A549 (cell line): ENCODE results near the gene UFSP2. TPM values are rescaled to one million over a fixed set of nuclear protein-coding genes. Genes with fewer than 3 reads are reported as not detected.

Experiments used
- ATAC-seq, 2 experiments: fragments of 200-7000 bp in 1 of 2; fragments of >200 bp in 1 of 2; cut with Nextera tagmentation in 1 of 2; cut with Tn5 transposase in 1 of 2; 3 replicates each; pipeline versions ENCODE4 v1.8.0 to v1.9.1; 2018 to 2020; ENCODE audit warnings: mild to moderate bottlenecking in 1 of 2, moderate library complexity in 1 of 2
- CTCF ChIA-PET: fragments of 300-600 bp; sonication (Branson Sonifier 250); formaldehyde crosslinking; extraction: SDS; loops from one replicate; lab custom pipeline; 2021; ENCODE audit warnings: antibody characterized with exemption, inconsistent platforms; lab: Yijun Ruan, JAX
- POLR2A ChIA-PET: fragments of 350-600 bp; formaldehyde crosslinking; extraction: SDS; loops from one replicate; lab custom pipeline; 2021; ENCODE audit warnings: antibody characterized with exemption, inconsistent platforms; lab: Yijun Ruan, JAX
- DNase-seq, 2 experiments: peaks; one replicate each; pipeline versions ENCODE4 v3.0.0 to v3.0.0-alpha.2; 2011 to 2016; ENCODE audit warnings: low read depth in 1 of 2, low spot score in 1 of 2
- FAIRE-seq: peaks from 2 replicates; lab custom pipeline; 2011; peaks lifted over from hg19 to GRCh38; lab: Jason Lieb, UNC
- H3K27ac ChIP-seq, 2 experiments: fragments of >200 bp; sonication (Bioruptor Twin); formaldehyde crosslinking; 3 replicates each; pipeline ENCODE4 v1.5.1; 2016 to 2017
- H3K4me1 ChIP-seq: fragments of >200 bp; sonication (Bioruptor Twin); formaldehyde crosslinking; 3 replicates; pipeline ENCODE4 v1.6.1; 2016
- H3K4me2 ChIP-seq: fragments of >200 bp; sonication (Bioruptor Twin); formaldehyde crosslinking; 3 replicates; pipeline ENCODE4 v1.6.1; 2016
- H3K4me3 ChIP-seq: fragments of >200 bp; sonication (Bioruptor Twin); formaldehyde crosslinking; 3 replicates; pipeline ENCODE4 v1.5.1; 2016
- H3K9me3 ChIP-seq: fragments of >200 bp; sonication (Bioruptor Twin); formaldehyde crosslinking; 3 replicates; pipeline ENCODE4 v1.6.1; 2016
- CBX2 ChIP-seq: fragments of 200-600 bp; sonication (generic); IDR thresholded peaks from 2 replicates; pipeline ENCODE4 v1.6.1; 2016; ENCODE audit warnings: low read depth, mild to moderate bottlenecking, borderline replicate concordance
- CHD2 ChIP-seq: fragments of 150-350 bp; IDR thresholded peaks from 2 replicates; pipeline ENCODE4 v1.6.1; 2014; ENCODE audit warnings: low read length; ENCODE audit not compliant: partially characterized antibody
- FOXS1 ChIP-seq: fragments of 250-450 bp; sonication (Bioruptor Pico); IDR thresholded peaks from 2 replicates; pipeline ENCODE4 v1.5.0; 2020; ENCODE audit warnings: mild to moderate bottlenecking, moderate library complexity
- GATA3 ChIP-seq: IDR thresholded peaks from 2 replicates; pipeline ENCODE4 v1.6.1; 2012; ENCODE audit warnings: borderline replicate concordance
- JUNB ChIP-seq: fragments of >200 bp; sonication (Bioruptor Twin); formaldehyde crosslinking; IDR thresholded peaks from 2 replicates; pipeline ENCODE4 v1.6.1; 2016
- KDM5A ChIP-seq: fragments of 200-600 bp; sonication (generic); IDR thresholded peaks from 2 replicates; pipeline ENCODE4 v1.6.1; 2016; ENCODE audit warnings: antibody characterized with exemption, mild to moderate bottlenecking
- NPAS2 ChIP-seq: fragments of 250-450 bp; sonication (Bioruptor Pico); IDR thresholded peaks from 2 replicates; pipeline ENCODE4 v1.8.0; 2022; ENCODE audit warnings: mild to moderate bottlenecking, moderate library complexity, borderline replicate concordance
- PHF8 ChIP-seq: fragments of 200-600 bp; sonication (generic); IDR thresholded peaks from 2 replicates; pipeline ENCODE4 v1.6.1; 2016; ENCODE audit warnings: low read depth, mild to moderate bottlenecking, antibody characterized with exemption, moderate library complexity, borderline replicate concordance
- POLR2AphosphoS2 ChIP-seq: conservative IDR thresholded peaks from 2 replicates; pipeline ENCODE4 v1.6.1; 2012; ENCODE audit warnings: low read length, improper control_type of control experiment, inconsistent platforms
- ZNF302 ChIP-seq: fragments of 250-450 bp; sonication (Bioruptor Pico); IDR thresholded peaks from 2 replicates; pipeline ENCODE4 v1.9.0; 2021; ENCODE audit warnings: inconsistent platforms, mild to moderate bottlenecking, moderate library complexity
- WGBS: methylation state at CpG from one replicate; pipeline ENCODE4 v1.1.6; 2017; ENCODE audit errors: missing lambda C conversion rate; 5-methylcytosine and 5-hydroxymethylcytosine counted together
- polyA plus RNA-seq, 4 experiments: library from polyadenylated mRNA; depleted of rRNA in 3 of 4; stranded (reverse); fragments of >200 nt; fragmentation: RNase III in 1 of 4; extraction: RNeasy Plus Mini Kit Qiagen cat#74134 plus additional on column Dnase treatment in 1 of 4; gene quantifications; 2 replicates in 3 of 4; 3 replicates in 1 of 4; pipeline ENCODE4 v1.2.3, GENCODE V29; 2011 to 2017
- small RNA-seq, 6 experiments: library from RNA; depleted of rRNA; stranded (forward); fragments of <200 nt; gene quantifications; one replicate each; pipeline ENCODE3, GENCODE V24; 2012
- TF ChIP-seq, protein P1 (sequence below): fragments of >200 bp; sonication (Bioruptor Twin); formaldehyde crosslinking; IDR thresholded peaks from 2 replicates; pipeline ENCODE4 v1.6.1; 2016
- TF ChIP-seq, protein P2 (sequence below): fragments of >200 bp; sonication (Bioruptor Twin); formaldehyde crosslinking; IDR thresholded peaks from 3 replicates; pipeline ENCODE4 v1.5.1; 2016
- TF ChIP-seq, protein P3 (sequence below): IDR thresholded peaks from 2 replicates; pipeline ENCODE4 v1.6.1; 2012
- TF ChIP-seq, protein P4 (sequence below): fragments of 250-450 bp; sonication (Bioruptor Pico); IDR thresholded peaks from 2 replicates; pipeline ENCODE4 v1.5.0; 2020; ENCODE audit warnings: low read depth, mild to moderate bottlenecking, moderate library complexity
- TF ChIP-seq, protein P5 (sequence below): fragments of >200 bp; sonication (Bioruptor Twin); formaldehyde crosslinking; IDR thresholded peaks from 3 replicates; pipeline ENCODE4 v1.6.1; 2016

UFSP2 gene
- polyA plus RNA-seq, 2 of the 4 experiments (the other 2 are of a cell fraction) = 15.1 to 35.7 TPM

DNA sequence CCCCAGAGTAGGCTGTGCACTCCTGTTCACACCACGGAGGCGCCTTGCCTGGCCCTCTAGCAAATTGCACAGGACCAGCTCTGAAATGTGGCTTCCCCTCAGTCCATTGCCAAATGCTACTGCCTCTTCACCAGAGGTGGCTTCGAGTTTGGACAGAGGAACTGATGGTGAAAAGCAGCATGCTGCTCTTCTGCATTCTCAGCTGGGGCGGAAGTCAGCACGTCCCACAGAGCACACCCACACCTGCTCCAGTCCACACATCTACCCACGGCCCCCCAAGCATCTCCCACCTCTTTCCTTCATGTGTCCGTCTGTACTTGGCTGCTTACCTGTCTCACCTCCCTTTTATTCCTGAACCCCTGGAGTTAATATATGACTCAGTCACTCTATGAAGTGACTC, 73.6 kb downstream of the UFSP2 start (continued):
- TF ChIP-seq, protein P1, sequence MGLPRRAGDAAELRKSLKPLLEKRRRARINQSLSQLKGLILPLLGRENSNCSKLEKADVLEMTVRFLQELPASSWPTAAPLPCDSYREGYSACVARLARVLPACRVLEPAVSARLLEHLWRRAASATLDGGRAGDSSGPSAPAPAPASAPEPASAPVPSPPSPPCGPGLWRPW = no peak
- TF ChIP-seq, protein P2, sequence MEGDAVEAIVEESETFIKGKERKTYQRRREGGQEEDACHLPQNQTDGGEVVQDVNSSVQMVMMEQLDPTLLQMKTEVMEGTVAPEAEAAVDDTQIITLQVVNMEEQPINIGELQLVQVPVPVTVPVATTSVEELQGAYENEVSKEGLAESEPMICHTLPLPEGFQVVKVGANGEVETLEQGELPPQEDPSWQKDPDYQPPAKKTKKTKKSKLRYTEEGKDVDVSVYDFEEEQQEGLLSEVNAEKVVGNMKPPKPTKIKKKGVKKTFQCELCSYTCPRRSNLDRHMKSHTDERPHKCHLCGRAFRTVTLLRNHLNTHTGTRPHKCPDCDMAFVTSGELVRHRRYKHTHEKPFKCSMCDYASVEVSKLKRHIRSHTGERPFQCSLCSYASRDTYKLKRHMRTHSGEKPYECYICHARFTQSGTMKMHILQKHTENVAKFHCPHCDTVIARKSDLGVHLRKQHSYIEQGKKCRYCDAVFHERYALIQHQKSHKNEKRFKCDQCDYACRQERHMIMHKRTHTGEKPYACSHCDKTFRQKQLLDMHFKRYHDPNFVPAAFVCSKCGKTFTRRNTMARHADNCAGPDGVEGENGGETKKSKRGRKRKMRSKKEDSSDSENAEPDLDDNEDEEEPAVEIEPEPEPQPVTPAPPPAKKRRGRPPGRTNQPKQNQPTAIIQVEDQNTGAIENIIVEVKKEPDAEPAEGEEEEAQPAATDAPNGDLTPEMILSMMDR = no peak
- TF ChIP-seq GATA3 (no peak), ZNF302 (CRISPR knock-in tag) (no peak), NPAS2 (CRISPR knock-in tag) (no peak), POLR2AphosphoS2 (no peak)

DNA sequence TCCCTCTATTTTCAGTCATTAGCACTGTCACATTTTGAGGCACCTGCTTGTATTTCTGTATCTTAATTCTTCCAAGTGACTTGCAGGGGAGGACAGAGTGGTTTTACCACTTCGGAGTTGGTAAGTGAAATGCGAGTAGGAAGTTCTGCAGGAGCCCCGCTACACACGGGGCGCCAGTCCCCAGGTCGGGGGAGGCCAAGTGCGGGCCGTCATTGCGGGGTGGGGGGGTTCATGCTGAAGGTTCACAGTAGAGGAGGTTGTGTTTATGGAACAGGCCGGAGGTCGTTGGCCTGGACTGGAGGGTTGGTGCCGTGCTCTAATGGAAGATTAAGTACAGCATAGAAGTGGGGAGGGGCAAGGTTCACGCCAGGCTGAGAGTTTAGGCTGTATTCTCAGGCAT, 74.1 kb downstream of the UFSP2 start:
- no peaks in the 10 kb centered on the region for H3K4me1 ChIP-seq
- H3K4me3 ChIP-seq = no peak overlapping the region
- H3K27ac ChIP-seq = no peak overlapping the region
- TF ChIP-seq PHF8 (no peak), FOXS1 (CRISPR knock-in tag) (no peak), KDM5A (no peak), GATA3 (no peak), CHD2 (no peak), CBX2 (no peak), JUNB (no peak)
- TF ChIP-seq, protein P3, sequence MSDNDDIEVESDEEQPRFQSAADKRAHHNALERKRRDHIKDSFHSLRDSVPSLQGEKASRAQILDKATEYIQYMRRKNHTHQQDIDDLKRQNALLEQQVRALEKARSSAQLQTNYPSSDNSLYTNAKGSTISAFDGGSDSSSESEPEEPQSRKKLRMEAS = no peak
- TF ChIP-seq, protein P4, sequence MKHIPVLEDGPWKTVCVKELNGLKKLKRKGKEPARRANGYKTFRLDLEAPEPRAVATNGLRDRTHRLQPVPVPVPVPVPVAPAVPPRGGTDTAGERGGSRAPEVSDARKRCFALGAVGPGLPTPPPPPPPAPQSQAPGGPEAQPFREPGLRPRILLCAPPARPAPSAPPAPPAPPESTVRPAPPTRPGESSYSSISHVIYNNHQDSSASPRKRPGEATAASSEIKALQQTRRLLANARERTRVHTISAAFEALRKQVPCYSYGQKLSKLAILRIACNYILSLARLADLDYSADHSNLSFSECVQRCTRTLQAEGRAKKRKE = no peak
- TF ChIP-seq, protein P5, sequence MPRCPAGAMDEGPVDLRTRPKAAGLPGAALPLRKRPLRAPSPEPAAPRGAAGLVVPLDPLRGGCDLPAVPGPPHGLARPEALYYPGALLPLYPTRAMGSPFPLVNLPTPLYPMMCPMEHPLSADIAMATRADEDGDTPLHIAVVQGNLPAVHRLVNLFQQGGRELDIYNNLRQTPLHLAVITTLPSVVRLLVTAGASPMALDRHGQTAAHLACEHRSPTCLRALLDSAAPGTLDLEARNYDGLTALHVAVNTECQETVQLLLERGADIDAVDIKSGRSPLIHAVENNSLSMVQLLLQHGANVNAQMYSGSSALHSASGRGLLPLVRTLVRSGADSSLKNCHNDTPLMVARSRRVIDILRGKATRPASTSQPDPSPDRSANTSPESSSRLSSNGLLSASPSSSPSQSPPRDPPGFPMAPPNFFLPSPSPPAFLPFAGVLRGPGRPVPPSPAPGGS = no peak
- no peaks in the 10 kb centered on the region for H3K9me3 ChIP-seq
- POLR2A ChIA-PET = interaction anchor here (2.2 kb wide), 1 partner anchor 44 kb away, joined by 5 read pairs; the partner anchor contains the start of gene LRP2BP
- WGBS = 89% methylated on average over 13 of the region's 13 CpGs
- no peak for ATAC-seq
- CTCF ChIA-PET = no interaction called here
- no peak for FAIRE-seq
- H3K4me2 ChIP-seq = no peak overlapping the region
- DNase-seq = no peak

Small RNA genes lying within 50 kb of the gene (small RNA-seq; reads per million reads assigned to genes)
- 0 reads per million in 6 experiments for gene RF00019

Other genes starting within 250 kb of the UFSP2 start
- gene CFAP97, start 222.0 kb downstream of the UFSP2 start, polyA plus RNA-seq (2011; rRNA removed) = 41.8 and 48.2 TPM in 2 replicates
- gene CFAP97, start 222.0 kb downstream of the UFSP2 start, polyA plus RNA-seq (2017; fragmentation: RNase III; extraction: RNeasy Plus Mini Kit Qiagen cat#74134 plus additional on column Dnase treatment) = 15.7 to 16.3 TPM (median 15.8 TPM) in 3 replicates
- gene SNX25, start 216.4 kb downstream of the UFSP2 start, polyA plus RNA-seq (2011; rRNA removed) = 13.0 and 19.0 TPM in 2 replicates
- 8.5 to 10.1 TPM (median 8.5 TPM) in 3 replicates for gene SNX25, start 216.4 kb downstream of the UFSP2 start, polyA plus RNA-seq (2017; fragmentation: RNase III; extraction: RNeasy Plus Mini Kit Qiagen cat#74134 plus additional on column Dnase treatment)
- 0.33 and 0.37 TPM in 2 replicates for gene LRP2BP, start 30.0 kb downstream of the UFSP2 start, polyA plus RNA-seq (2011; rRNA removed)
- 0.14 to 0.25 TPM (median 0.23 TPM) in 3 replicates for gene LRP2BP, start 30.0 kb downstream of the UFSP2 start, polyA plus RNA-seq (2017; fragmentation: RNase III; extraction: RNeasy Plus Mini Kit Qiagen cat#74134 plus additional on column Dnase treatment)
- gene ANKRD37, start 29.1 kb downstream of the UFSP2 start, polyA plus RNA-seq (2011; rRNA removed) = 4.1 and 5.3 TPM in 2 replicates
- 2.7 to 3.5 TPM (median 3.0 TPM) in 3 replicates for gene ANKRD37, start 29.1 kb downstream of the UFSP2 start, polyA plus RNA-seq (2017; fragmentation: RNase III; extraction: RNeasy Plus Mini Kit Qiagen cat#74134 plus additional on column Dnase treatment)
- gene CCDC110, start 45.8 kb upstream of the UFSP2 start, polyA plus RNA-seq (2011; rRNA removed) = 0.04 and 0.06 TPM in 2 replicates
- 0.03 TPM in 1 of 3 replicates, not detected in the others for gene CCDC110, start 45.8 kb upstream of the UFSP2 start, polyA plus RNA-seq (2017; fragmentation: RNase III; extraction: RNeasy Plus Mini Kit Qiagen cat#74134 plus additional on column Dnase treatment)
- gene PDLIM3, start 109.5 kb upstream of the UFSP2 start, polyA plus RNA-seq (2011; rRNA removed) = 0.37 and 0.48 TPM in 2 replicates
- gene PDLIM3, start 109.5 kb upstream of the UFSP2 start, polyA plus RNA-seq (2017; fragmentation: RNase III; extraction: RNeasy Plus Mini Kit Qiagen cat#74134 plus additional on column Dnase treatment) = 0.12 to 0.18 TPM in 2 of 3 replicates, not detected in the other